CD4-positive, alpha-beta T cell (primary cell): ENCODE measurements around the gene BAG1. TPM values are rescaled to one million over a fixed set of nuclear protein-coding genes. Genes with fewer than 3 reads are reported as not detected.

Source experiments
- ATAC-seq: fragments of 200-7000 bp; cut with Tn5 transposase; one replicate; pipeline ENCODE4 v1.10.0; 2022; ENCODE audit warnings: mild to moderate bottlenecking; ENCODE audit not compliant: poor library complexity
- CTCF ChIA-PET: fragments of 350-600 bp; sonication (Branson Sonifier 250); formaldehyde crosslinking; loops from one replicate; lab custom pipeline; 2021; ENCODE audit warnings: antibody characterized with exemption, inconsistent platforms; lab: Charles Lee
- POLR2A ChIA-PET: fragments of 350-600 bp; sonication (Branson Sonifier 250); formaldehyde crosslinking; loops from one replicate; lab custom pipeline; 2021; ENCODE audit warnings: antibody characterized with exemption, inconsistent platforms; lab: Charles Lee
- DNase-seq, 14 experiments: peaks; one replicate each; pipeline ENCODE4 v3.0.0-alpha.2; 2013 to 2020; ENCODE audit warnings: mixed read lengths in 2 of 14
- H3K27ac ChIP-seq, 2 donors: one replicate each; pipeline versions ENCODE4 v1.5.1 to v1.7.0; 2013; ENCODE audit warnings: low read length in 2 of 2, low read depth in 1 of 2, mild to moderate bottlenecking in 1 of 2
- H3K27me3 ChIP-seq, 2 experiments: 1 replicate in 1 of 2; 2 replicates in 1 of 2; pipeline versions ENCODE4 v1.6.1 to v1.7.0; 2013; ENCODE audit warnings: low read length in 2 of 2, control low read depth in 1 of 2, mild to moderate bottlenecking in 1 of 2, moderate library complexity in 1 of 2; ENCODE audit not compliant: insufficient read depth in 2 of 2, control insufficient read depth in 1 of 2
- H3K36me3 ChIP-seq: one replicate; pipeline ENCODE4 v1.6.1; 2013; ENCODE audit warnings: low read length, control low read depth; ENCODE audit not compliant: insufficient read depth
- H3K4me1 ChIP-seq: one replicate; pipeline ENCODE4 v1.6.1; 2013; ENCODE audit warnings: low read length, control low read depth; ENCODE audit not compliant: insufficient read depth
- H3K4me3 ChIP-seq: one replicate; pipeline ENCODE4 v1.5.1; 2013; ENCODE audit warnings: mild to moderate bottlenecking, low read length, moderate library complexity
- H3K9me3 ChIP-seq, 2 experiments: 1 replicate in 1 of 2; 2 replicates in 1 of 2; pipeline versions ENCODE4 v1.6.1 to v1.7.0; 2013; ENCODE audit warnings: low read length in 2 of 2, mild to moderate bottlenecking in 2 of 2, control low read depth in 1 of 2, moderate library complexity in 1 of 2; ENCODE audit not compliant: control insufficient read depth in 1 of 2, insufficient read depth in 1 of 2
- H3K27ac Mint-ChIP-seq: one replicate; pipeline ENCODE4 v1.8.0; 2020; ENCODE audit warnings: mixed read lengths
- H3K27me3 Mint-ChIP-seq: one replicate; pipeline ENCODE4 v1.8.0; 2021; ENCODE audit warnings: mixed read lengths
- H3K36me3 Mint-ChIP-seq: one replicate; pipeline ENCODE4 v1.8.0; 2021; ENCODE audit warnings: low read depth, mixed read lengths
- H3K4me1 Mint-ChIP-seq: one replicate; pipeline ENCODE4 v1.8.0; 2021; ENCODE audit warnings: low read depth, mixed read lengths
- H3K4me3 Mint-ChIP-seq: one replicate; pipeline ENCODE4 v1.8.0; 2020; ENCODE audit warnings: mild to moderate bottlenecking, mixed read lengths
- H3K9me3 Mint-ChIP-seq: one replicate; pipeline ENCODE4 v1.8.0; 2020; ENCODE audit warnings: mixed read lengths
- CTCF ChIP-seq: fragments of 200-600 bp; IDR thresholded peaks from one replicate; pipeline ENCODE4 v1.8.0; 2022; ENCODE audit warnings: antibody characterized with exemption, mild to moderate bottlenecking
- intact Hi-C, 2 experiments: fragments of 100-400 bp; cut with DNase I in 1 of 2; cut with micrococcal nuclease in 1 of 2; formaldehyde crosslinking; loops; one replicate each; pipeline versions ENCODE4 v1.15.1 to v1.9.0; 2023 to 2025; cut with DNase I, micrococcal nuclease
- total RNA-seq, 174 experiments: library from RNA in 2 of 174; stranded (reverse) in 2 of 174; gene quantifications; one replicate each; pipeline ENCODE4 v1.2.3 and lab custom pipeline; 2021 to 2026

The BAG1 gene
- total RNA-seq, 2 experiments from 2014 or later: 58.0 to 61.4 TPM

GRCh38 chr9:33221568-33221884 lies 43.0 kb downstream of the BAG1 start:
- ATAC-seq: no peak
- no peak for DNase-seq
- no peaks in the 10 kb centered on the region for H3K36me3 Mint-ChIP-seq
- H3K4me1 ChIP-seq: peaks cover 10% of the 10 kb centered on the region
- no peak overlapping the region for H3K4me3 ChIP-seq
- no peak overlapping the region for H3K27ac ChIP-seq
- intact Hi-C loops: loop anchor here in 1 of 2 experiments (10.0 kb wide), 1 partner anchor 637 kb away; no protein-coding TSS in a partner anchor
- no peak overlapping the region for H3K27ac Mint-ChIP-seq
- H3K9me3 ChIP-seq: no peaks in the 10 kb centered on the region
- no peak for TF ChIP-seq CTCF
- no peaks in the 10 kb centered on the region for H3K9me3 Mint-ChIP-seq
- H3K27me3 Mint-ChIP-seq: no peaks in the 10 kb centered on the region
- ChIA-PET CTCF (no interaction called here), POLR2A (no interaction called here)
- H3K36me3 ChIP-seq: no peaks in the 10 kb centered on the region
- H3K4me1 Mint-ChIP-seq: peaks cover 9% of the 10 kb centered on the region
- no peak overlapping the region for H3K4me3 Mint-ChIP-seq
- H3K27me3 ChIP-seq: no peaks in the 10 kb centered on the region

GRCh38 chr9:33220681-33221567 lies 43.6 kb downstream of the BAG1 start:
- Mint-ChIP-seq H3K27ac (no peak overlapping the region), H3K36me3 (no peaks in the 10 kb centered on the region), H3K4me3 (no peak overlapping the region), H3K27me3 (no peaks in the 10 kb centered on the region), H3K9me3 (no peaks in the 10 kb centered on the region), H3K4me1 (peaks cover 8% of the 10 kb centered on the region)
- peaks cover 10% of the 10 kb centered on the region for H3K4me1 ChIP-seq
- no peak overlapping the region for H3K27ac ChIP-seq
- POLR2A ChIA-PET: no interaction called here
- H3K9me3 ChIP-seq: no peaks in the 10 kb centered on the region
- H3K36me3 ChIP-seq: no peaks in the 10 kb centered on the region
- CTCF ChIA-PET: no interaction called here
- TF ChIP-seq CTCF: no peak
- DNase-seq (no peak), ATAC-seq (no peak)
- intact Hi-C loops: loop anchor here in 1 of 2 experiments (10.0 kb wide), 1 partner anchor 636 kb away; no protein-coding TSS in a partner anchor
- H3K27me3 ChIP-seq: no peaks in the 10 kb centered on the region
- H3K4me3 ChIP-seq: no peak overlapping the region

- H3K4me1 Mint-ChIP-seq: no peaks in the 10 kb centered on the region
- no peaks in the 10 kb centered on the region for H3K4me1 ChIP-seq
- POLR2A ChIA-PET: no interaction called here
- H3K27me3 Mint-ChIP-seq: no peaks in the 10 kb centered on the region
- CTCF ChIA-PET: no interaction called here
- no peak for DNase-seq
- no peaks in the 10 kb centered on the region for H3K9me3 ChIP-seq
- H3K27ac ChIP-seq: no peak overlapping the region
- H3K27me3 ChIP-seq: no peaks in the 10 kb centered on the region
- no peak for TF ChIP-seq CTCF
- H3K4me3 ChIP-seq: no peak overlapping the region
- H3K4me3 Mint-ChIP-seq: no peak overlapping the region
- ATAC-seq: no peak
- no peaks in the 10 kb centered on the region for H3K36me3 ChIP-seq
- H3K9me3 Mint-ChIP-seq: no peaks in the 10 kb centered on the region
- intact Hi-C loops: no loop called here
- no peaks in the 10 kb centered on the region for H3K36me3 Mint-ChIP-seq
- no peak overlapping the region for H3K27ac Mint-ChIP-seq
Measured at GRCh38 chr9:33211695-33212393, 52.7 kb downstream of the BAG1 start.
